ENCODE data around the gene SPINK5.

The SPINK5 gene

GRCh38 chr5:148177207-148177606, 113.4 kb downstream of the SPINK5 start:
- DNase-seq (ENCODE audit: low read depth in 3 of 3), result no peak

GRCh38 chr5:148179234-148179824, 115.5 kb downstream of the SPINK5 start:
- no peak for DNase-seq (ENCODE audit: low read depth in 3 of 3)

- no peak for DNase-seq (ENCODE audit: low read depth in 3 of 3)
Measured at GRCh38 chr5:148186248-148187003, 122.6 kb downstream of the SPINK5 start.
